WTC11 (cell line): ENCODE data around the gene SPATA24. TPM values are rescaled to one million over a fixed set of nuclear protein-coding genes. Genes with fewer than 3 reads are reported as not detected.

ENCODE experiments used
- ATAC-seq: fragments of 200-7000 bp; cut with Tn5 transposase; 2 replicates; pipeline ENCODE4 v1.10.0; 2021; ENCODE audit warnings: mild to moderate bottlenecking, moderate library complexity
- CTCF ChIA-PET: fragments of 300-600 bp; sonication (Branson Sonifier 250); formaldehyde crosslinking; loops from one replicate; lab custom pipeline; 2021; ENCODE audit warnings: antibody characterized with exemption; lab: Charles Lee
- POLR2A ChIA-PET: fragments of 350-600 bp; sonication (Branson Sonifier 250); formaldehyde crosslinking; loops from one replicate; lab custom pipeline; 2021; ENCODE audit warnings: antibody characterized with exemption; lab: Charles Lee
- DNase-seq: peaks from one replicate; pipeline ENCODE4 v3.0.0; 2021; ENCODE audit warnings: low spot score
- H3K27ac Mint-ChIP-seq: 2 replicates; pipeline ENCODE4 v1.8.0; 2021; ENCODE audit warnings: mixed read lengths
- H3K27me3 Mint-ChIP-seq: 2 replicates; pipeline ENCODE4 v1.8.0; 2021; ENCODE audit warnings: low read depth, mild to moderate bottlenecking, moderate library complexity, mixed read lengths
- H3K36me3 Mint-ChIP-seq: 2 replicates; pipeline ENCODE4 v1.8.0; 2021; ENCODE audit warnings: mixed read lengths
- H3K4me1 Mint-ChIP-seq: 2 replicates; pipeline ENCODE4 v1.8.0; 2022; ENCODE audit warnings: mixed read lengths
- H3K4me3 Mint-ChIP-seq: 2 replicates; pipeline ENCODE4 v1.8.0; 2021; ENCODE audit warnings: mild to moderate bottlenecking, moderate library complexity, mixed read lengths
- H3K9me3 Mint-ChIP-seq: 2 replicates; pipeline ENCODE4 v1.8.0; 2021; ENCODE audit warnings: mixed read lengths
- ATF1 ChIP-seq: sonication (generic); formaldehyde crosslinking; IDR thresholded peaks from 2 replicates; pipeline ENCODE4 v1.8.1; 2023; ENCODE audit warnings: mild to moderate bottlenecking, moderate library complexity, missing genetic modification reagents
- CBFB ChIP-seq: sonication (generic); formaldehyde crosslinking; IDR thresholded peaks from 2 replicates; pipeline ENCODE4 v1.8.1; 2022; ENCODE audit warnings: mild to moderate bottlenecking, low read depth, missing genetic modification reagents
- EMX1 ChIP-seq: fragments of 250-450 bp; sonication (Bioruptor Pico); IDR thresholded peaks from 2 replicates; pipeline ENCODE4 v1.8.0; 2021; ENCODE audit warnings: mild to moderate bottlenecking
- FOXK1 ChIP-seq: sonication (generic); formaldehyde crosslinking; IDR thresholded peaks from 2 replicates; pipeline ENCODE4 v1.8.0; 2022; ENCODE audit warnings: mild to moderate bottlenecking, moderate library complexity, missing genetic modification reagents
- GRHL2 ChIP-seq: fragments of 250-450 bp; sonication (Bioruptor Pico); IDR thresholded peaks from 2 replicates; pipeline ENCODE4 v1.8.0; 2022; ENCODE audit warnings: mild to moderate bottlenecking, moderate library complexity; ENCODE audit not compliant: insufficient replicate concordance, severe bottlenecking
- MYBL2 ChIP-seq: sonication (generic); formaldehyde crosslinking; IDR thresholded peaks from 2 replicates; pipeline ENCODE4 v1.8.1; 2023; ENCODE audit warnings: mild to moderate bottlenecking, moderate library complexity, missing genetic modification reagents
- NFATC4 ChIP-seq: fragments of 250-450 bp; sonication (Bioruptor Pico); IDR thresholded peaks from 2 replicates; pipeline ENCODE4 v1.9.0; 2021; ENCODE audit warnings: mild to moderate bottlenecking
- RORB ChIP-seq: fragments of 250-450 bp; sonication (Bioruptor Pico); IDR thresholded peaks from 2 replicates; pipeline ENCODE4 v1.9.0; 2021; ENCODE audit warnings: mild to moderate bottlenecking
- TEAD4 ChIP-seq: sonication (generic); formaldehyde crosslinking; IDR thresholded peaks from 2 replicates; pipeline ENCODE4 v1.8.0; 2022; ENCODE audit warnings: mild to moderate bottlenecking, missing genetic modification reagents
- ZNF317 ChIP-seq: sonication (generic); formaldehyde crosslinking; IDR thresholded peaks from 2 replicates; pipeline ENCODE4 v1.8.1; 2023; ENCODE audit warnings: low read depth, mild to moderate bottlenecking, moderate library complexity, missing genetic modification reagents, borderline replicate concordance
- ZNF671 ChIP-seq: fragments of 250-450 bp; sonication (Bioruptor Pico); IDR thresholded peaks from 2 replicates; pipeline ENCODE4 v1.8.0; 2021; ENCODE audit warnings: mild to moderate bottlenecking
- total RNA-seq: library from RNA; stranded (reverse); gene quantifications from 3 replicates; pipeline ENCODE4 v1.2.3, GENCODE V29; 2021
- TF ChIP-seq, protein P1 (sequence below): fragments of 250-450 bp; sonication (Bioruptor Pico); IDR thresholded peaks from 2 replicates; pipeline ENCODE4 v1.9.0; 2021; ENCODE audit warnings: mild to moderate bottlenecking
- TF ChIP-seq, protein P2 (sequence below): sonication (generic); formaldehyde crosslinking; IDR thresholded peaks from 2 replicates; pipeline ENCODE4 v1.8.1; 2022; ENCODE audit warnings: mild to moderate bottlenecking, missing genetic modification reagents, moderate library complexity, borderline replicate concordance
- TF ChIP-seq, protein P3 (sequence below): sonication (generic); formaldehyde crosslinking; IDR thresholded peaks from 2 replicates; pipeline ENCODE4 v1.8.1; 2022; ENCODE audit warnings: missing genetic modification reagents, borderline replicate concordance
- TF ChIP-seq, protein P4 (sequence below): sonication (generic); formaldehyde crosslinking; conservative IDR thresholded peaks from 2 replicates; pipeline ENCODE4 v1.8.1; 2022; ENCODE audit warnings: mild to moderate bottlenecking, missing genetic modification reagents
- TF ChIP-seq, protein P5 (sequence below): sonication (generic); formaldehyde crosslinking; IDR thresholded peaks from 2 replicates; pipeline ENCODE4 v1.8.0; 2022; ENCODE audit warnings: mild to moderate bottlenecking, missing genetic modification reagents
- TF ChIP-seq, protein P6 (sequence below): sonication (generic); formaldehyde crosslinking; IDR thresholded peaks from 2 replicates; pipeline ENCODE4 v1.8.0; 2022; ENCODE audit warnings: mild to moderate bottlenecking, missing genetic modification reagents
- TF ChIP-seq, protein P7 (sequence below): sonication (generic); formaldehyde crosslinking; IDR thresholded peaks from 2 replicates; pipeline ENCODE4 v1.8.0; 2022; ENCODE audit warnings: missing genetic modification reagents

The SPATA24 gene
- total RNA-seq, 1 experiment from 2014 or later: 13.2 TPM

DNA sequence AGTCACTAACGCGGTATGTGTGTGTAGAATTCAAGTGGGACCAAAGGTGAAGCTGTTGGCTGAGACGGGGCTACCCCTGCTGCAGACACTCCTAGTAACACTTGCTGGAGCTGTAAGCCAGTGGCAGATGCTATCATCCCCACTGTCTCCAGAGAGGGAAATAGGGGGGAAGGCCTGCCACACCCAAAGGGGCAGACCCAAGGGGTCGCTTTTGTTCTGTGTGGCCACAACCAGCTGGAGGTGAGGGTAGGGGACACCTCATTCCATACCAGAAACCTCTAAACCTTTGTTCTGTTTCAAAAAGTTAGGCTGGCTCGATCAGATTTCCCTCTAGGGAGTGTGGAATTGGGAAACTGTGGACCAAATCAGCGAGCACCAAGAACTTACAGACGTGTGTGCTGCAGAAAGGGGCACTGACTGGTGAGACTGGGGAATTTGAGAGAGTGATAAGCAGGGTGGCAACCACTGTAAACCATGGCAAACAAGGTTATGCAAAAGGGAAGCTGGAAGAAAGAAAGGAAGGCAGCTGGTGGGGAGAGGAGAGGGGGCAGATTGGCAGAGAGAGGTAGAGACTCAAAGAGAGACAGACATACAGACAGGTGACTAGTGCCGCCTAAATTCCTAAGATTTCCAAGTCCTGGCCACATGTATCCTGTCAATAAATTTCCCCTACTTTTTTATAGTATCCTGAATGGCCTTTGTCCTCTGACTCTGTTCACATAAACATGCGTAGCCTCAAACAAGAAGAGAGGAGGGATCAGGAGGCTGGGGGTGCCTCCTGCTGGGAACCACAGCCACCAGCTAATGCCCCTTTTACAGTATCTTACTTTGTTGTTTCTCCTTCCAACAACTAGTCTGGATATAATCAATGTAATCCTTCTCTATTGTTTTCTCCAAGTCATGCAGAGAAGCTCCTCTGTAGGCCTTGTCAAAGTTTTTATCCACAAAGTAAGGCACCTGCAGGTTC lies 15.6 kb upstream of the SPATA24 start:
- H3K27me3 Mint-ChIP-seq: no peaks in the 10 kb centered on the region; the same call in 1 of the 2 replicates
- ChIA-PET CTCF (interaction anchor here (0.6 to 9.6 kb wide), 4 partner anchors 9 to 346 kb away, joined by 3 to 208 read pairs (median 5); no protein-coding TSS in a partner anchor), POLR2A (interaction anchor here (0.5 kb wide), 1 partner anchor 152 kb away, joined by 3 read pairs; no protein-coding TSS in a partner anchor)
- ATAC-seq (peak; percentile 36; the same call in 1 of the 2 replicates), DNase-seq (no peak)
- no peaks in the 10 kb centered on the region for H3K9me3 Mint-ChIP-seq
- no peak overlapping the region for H3K4me3 Mint-ChIP-seq
- TF ChIP-seq ZNF317 (CRISPR knock-in tag) (no peak), RORB (CRISPR knock-in tag) (no peak), TEAD4 (CRISPR knock-in tag) (no peak), EMX1 (CRISPR knock-in tag) (no peak)
- TF ChIP-seq, protein P1, sequence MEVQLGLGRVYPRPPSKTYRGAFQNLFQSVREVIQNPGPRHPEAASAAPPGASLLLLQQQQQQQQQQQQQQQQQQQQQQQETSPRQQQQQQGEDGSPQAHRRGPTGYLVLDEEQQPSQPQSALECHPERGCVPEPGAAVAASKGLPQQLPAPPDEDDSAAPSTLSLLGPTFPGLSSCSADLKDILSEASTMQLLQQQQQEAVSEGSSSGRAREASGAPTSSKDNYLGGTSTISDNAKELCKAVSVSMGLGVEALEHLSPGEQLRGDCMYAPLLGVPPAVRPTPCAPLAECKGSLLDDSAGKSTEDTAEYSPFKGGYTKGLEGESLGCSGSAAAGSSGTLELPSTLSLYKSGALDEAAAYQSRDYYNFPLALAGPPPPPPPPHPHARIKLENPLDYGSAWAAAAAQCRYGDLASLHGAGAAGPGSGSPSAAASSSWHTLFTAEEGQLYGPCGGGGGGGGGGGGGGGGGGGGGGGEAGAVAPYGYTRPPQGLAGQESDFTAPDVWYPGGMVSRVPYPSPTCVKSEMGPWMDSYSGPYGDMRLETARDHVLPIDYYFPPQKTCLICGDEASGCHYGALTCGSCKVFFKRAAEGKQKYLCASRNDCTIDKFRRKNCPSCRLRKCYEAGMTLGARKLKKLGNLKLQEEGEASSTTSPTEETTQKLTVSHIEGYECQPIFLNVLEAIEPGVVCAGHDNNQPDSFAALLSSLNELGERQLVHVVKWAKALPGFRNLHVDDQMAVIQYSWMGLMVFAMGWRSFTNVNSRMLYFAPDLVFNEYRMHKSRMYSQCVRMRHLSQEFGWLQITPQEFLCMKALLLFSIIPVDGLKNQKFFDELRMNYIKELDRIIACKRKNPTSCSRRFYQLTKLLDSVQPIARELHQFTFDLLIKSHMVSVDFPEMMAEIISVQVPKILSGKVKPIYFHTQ (CRISPR knock-in tag): no peak
- TF ChIP-seq, protein P2, sequence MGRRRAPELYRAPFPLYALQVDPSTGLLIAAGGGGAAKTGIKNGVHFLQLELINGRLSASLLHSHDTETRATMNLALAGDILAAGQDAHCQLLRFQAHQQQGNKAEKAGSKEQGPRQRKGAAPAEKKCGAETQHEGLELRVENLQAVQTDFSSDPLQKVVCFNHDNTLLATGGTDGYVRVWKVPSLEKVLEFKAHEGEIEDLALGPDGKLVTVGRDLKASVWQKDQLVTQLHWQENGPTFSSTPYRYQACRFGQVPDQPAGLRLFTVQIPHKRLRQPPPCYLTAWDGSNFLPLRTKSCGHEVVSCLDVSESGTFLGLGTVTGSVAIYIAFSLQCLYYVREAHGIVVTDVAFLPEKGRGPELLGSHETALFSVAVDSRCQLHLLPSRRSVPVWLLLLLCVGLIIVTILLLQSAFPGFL (CRISPR knock-in tag): no peak
- TF ChIP-seq, protein P3, sequence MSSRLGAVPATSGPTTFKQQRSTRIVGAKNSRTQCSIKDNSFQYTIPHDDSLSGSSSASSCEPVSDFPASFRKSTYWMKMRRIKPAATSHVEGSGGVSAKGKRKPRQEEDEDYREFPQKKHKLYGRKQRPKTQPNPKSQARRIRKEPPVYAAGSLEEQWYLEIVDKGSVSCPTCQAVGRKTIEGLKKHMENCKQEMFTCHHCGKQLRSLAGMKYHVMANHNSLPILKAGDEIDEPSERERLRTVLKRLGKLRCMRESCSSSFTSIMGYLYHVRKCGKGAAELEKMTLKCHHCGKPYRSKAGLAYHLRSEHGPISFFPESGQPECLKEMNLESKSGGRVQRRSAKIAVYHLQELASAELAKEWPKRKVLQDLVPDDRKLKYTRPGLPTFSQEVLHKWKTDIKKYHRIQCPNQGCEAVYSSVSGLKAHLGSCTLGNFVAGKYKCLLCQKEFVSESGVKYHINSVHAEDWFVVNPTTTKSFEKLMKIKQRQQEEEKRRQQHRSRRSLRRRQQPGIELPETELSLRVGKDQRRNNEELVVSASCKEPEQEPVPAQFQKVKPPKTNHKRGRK (CRISPR knock-in tag): no peak
- H3K27ac Mint-ChIP-seq: no peak overlapping the region
- peaks cover 9% of the 10 kb centered on the region for H3K4me1 Mint-ChIP-seq
- H3K36me3 Mint-ChIP-seq: peaks cover 22% of the 10 kb centered on the region

DNA sequence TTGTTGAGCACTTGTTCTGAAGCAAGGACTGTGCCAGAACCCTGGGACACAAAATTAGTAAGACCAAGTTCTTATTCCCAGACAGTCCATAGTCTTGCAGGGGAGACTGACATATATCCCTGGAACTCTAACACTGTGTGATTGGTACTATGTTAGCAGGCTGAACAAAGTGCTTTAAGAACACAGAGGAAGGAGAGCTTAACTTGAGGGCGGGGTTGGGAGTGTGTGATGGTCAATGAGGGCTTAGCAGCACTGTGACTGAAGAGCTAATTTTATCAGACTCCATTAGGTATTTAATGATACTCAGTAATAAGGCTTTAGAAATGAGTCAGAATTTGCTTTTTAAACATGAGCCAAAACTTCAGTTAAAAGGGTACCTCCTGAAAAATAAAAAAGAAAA lies 14.9 kb upstream of the SPATA24 start:
- ATAC-seq (no peak), DNase-seq (no peak)
- Mint-ChIP-seq H3K27ac (no peak overlapping the region), H3K27me3 (no peaks in the 10 kb centered on the region; the same call in 1 of the 2 replicates), H3K36me3 (peaks cover 17% of the 10 kb centered on the region), H3K4me3 (no peak overlapping the region), H3K4me1 (peaks cover 9% of the 10 kb centered on the region), H3K9me3 (no peaks in the 10 kb centered on the region)
- ChIA-PET CTCF (interaction anchor here (0.6 to 9.6 kb wide), 3 partner anchors 8 to 155 kb away, joined by 3 to 208 read pairs (median 5); no protein-coding TSS in a partner anchor), POLR2A (interaction anchor here (0.5 kb wide), 1 partner anchor 153 kb away, joined by 3 read pairs; no protein-coding TSS in a partner anchor)
- no peak for TF ChIP-seq FOXK1
- TF ChIP-seq, protein P4, sequence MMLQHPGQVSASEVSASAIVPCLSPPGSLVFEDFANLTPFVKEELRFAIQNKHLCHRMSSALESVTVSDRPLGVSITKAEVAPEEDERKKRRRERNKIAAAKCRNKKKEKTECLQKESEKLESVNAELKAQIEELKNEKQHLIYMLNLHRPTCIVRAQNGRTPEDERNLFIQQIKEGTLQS (CRISPR knock-in tag): no peak
- no peak for TF ChIP-seq GRHL2 (CRISPR knock-in tag)
- no peak for TF ChIP-seq ZNF671
- TF ChIP-seq, protein P5, sequence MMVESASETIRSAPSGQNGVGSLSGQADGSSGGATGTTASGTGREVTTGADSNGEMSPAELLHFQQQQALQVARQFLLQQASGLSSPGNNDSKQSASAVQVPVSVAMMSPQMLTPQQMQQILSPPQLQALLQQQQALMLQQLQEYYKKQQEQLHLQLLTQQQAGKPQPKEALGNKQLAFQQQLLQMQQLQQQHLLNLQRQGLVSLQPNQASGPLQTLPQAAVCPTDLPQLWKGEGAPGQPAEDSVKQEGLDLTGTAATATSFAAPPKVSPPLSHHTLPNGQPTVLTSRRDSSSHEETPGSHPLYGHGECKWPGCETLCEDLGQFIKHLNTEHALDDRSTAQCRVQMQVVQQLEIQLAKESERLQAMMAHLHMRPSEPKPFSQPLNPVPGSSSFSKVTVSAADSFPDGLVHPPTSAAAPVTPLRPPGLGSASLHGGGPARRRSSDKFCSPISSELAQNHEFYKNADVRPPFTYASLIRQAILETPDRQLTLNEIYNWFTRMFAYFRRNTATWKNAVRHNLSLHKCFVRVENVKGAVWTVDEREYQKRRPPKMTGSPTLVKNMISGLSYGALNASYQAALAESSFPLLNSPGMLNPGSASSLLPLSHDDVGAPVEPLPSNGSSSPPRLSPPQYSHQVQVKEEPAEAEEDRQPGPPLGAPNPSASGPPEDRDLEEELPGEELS: no peak
- no peak for TF ChIP-seq CBFB (CRISPR knock-in tag)
- TF ChIP-seq NFATC4 (CRISPR knock-in tag): no peak
- no peak for TF ChIP-seq MYBL2 (CRISPR knock-in tag)
- TF ChIP-seq, protein P6, sequence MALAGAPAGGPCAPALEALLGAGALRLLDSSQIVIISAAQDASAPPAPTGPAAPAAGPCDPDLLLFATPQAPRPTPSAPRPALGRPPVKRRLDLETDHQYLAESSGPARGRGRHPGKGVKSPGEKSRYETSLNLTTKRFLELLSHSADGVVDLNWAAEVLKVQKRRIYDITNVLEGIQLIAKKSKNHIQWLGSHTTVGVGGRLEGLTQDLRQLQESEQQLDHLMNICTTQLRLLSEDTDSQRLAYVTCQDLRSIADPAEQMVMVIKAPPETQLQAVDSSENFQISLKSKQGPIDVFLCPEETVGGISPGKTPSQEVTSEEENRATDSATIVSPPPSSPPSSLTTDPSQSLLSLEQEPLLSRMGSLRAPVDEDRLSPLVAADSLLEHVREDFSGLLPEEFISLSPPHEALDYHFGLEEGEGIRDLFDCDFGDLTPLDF: no peak
- TF ChIP-seq, protein P7, sequence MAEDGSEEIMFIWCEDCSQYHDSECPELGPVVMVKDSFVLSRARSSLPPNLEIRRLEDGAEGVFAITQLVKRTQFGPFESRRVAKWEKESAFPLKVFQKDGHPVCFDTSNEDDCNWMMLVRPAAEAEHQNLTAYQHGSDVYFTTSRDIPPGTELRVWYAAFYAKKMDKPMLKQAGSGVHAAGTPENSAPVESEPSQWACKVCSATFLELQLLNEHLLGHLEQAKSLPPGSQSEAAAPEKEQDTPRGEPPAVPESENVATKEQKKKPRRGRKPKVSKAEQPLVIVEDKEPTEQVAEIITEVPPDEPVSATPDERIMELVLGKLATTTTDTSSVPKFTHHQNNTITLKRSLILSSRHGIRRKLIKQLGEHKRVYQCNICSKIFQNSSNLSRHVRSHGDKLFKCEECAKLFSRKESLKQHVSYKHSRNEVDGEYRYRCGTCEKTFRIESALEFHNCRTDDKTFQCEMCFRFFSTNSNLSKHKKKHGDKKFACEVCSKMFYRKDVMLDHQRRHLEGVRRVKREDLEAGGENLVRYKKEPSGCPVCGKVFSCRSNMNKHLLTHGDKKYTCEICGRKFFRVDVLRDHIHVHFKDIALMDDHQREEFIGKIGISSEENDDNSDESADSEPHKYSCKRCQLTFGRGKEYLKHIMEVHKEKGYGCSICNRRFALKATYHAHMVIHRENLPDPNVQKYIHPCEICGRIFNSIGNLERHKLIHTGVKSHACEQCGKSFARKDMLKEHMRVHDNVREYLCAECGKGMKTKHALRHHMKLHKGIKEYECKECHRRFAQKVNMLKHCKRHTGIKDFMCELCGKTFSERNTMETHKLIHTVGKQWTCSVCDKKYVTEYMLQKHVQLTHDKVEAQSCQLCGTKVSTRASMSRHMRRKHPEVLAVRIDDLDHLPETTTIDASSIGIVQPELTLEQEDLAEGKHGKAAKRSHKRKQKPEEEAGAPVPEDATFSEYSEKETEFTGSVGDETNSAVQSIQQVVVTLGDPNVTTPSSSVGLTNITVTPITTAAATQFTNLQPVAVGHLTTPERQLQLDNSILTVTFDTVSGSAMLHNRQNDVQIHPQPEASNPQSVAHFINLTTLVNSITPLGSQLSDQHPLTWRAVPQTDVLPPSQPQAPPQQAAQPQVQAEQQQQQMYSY (CRISPR knock-in tag): no peak
- TF ChIP-seq ATF1 (CRISPR knock-in tag): no peak
